ENCODE results near the gene F10. TPM values are rescaled to one million over a fixed set of nuclear protein-coding genes. Genes with fewer than 3 reads are reported as not detected.

The F10 gene
- total and polyA plus RNA-seq, 10 donors: 1.6 to 6.4 (median 2.9) TPM

GRCh38 chr13:113118261-113119021, 4.2 kb upstream of the F10 start:
- no peak overlapping the region for H3K4me3 ChIP-seq
- intact Hi-C loops (cut with DNase I; ENCODE audit: low total_unique reads): no loop called here
- 84 to 94% (median 88%) methylated on average over 11 to 42 of the region's 42 CpGs for WGBS, 5 donors
- H3K9me3 ChIP-seq: no peaks in the 10 kb centered on the region
- peak; percentile 59 for DNase-seq
- no peak overlapping the region for H3K27ac ChIP-seq
- H3K27me3 ChIP-seq (replicated peaks in 1 of 7): peaks cover 0 to 26% (median 0%) of the 10 kb centered on the region in 7 donors
- TF ChIP-seq POLR2A (IDR thresholded peaks at IDR 0.05): no peak
- H3K36me3 ChIP-seq: no peaks in the 10 kb centered on the region
- no peaks in the 10 kb centered on the region for H3K4me1 ChIP-seq

GRCh38 chr13:113119166-113119821, 3.3 kb upstream of the F10 start:
- H3K4me3 ChIP-seq: no peak overlapping the region

GRCh38 chr13:113119822-113120189, 2.8 kb upstream of the F10 start:
- Histone ChIP-seq H3K4me3 (no peak overlapping the region), H3K36me3 (no peaks in the 10 kb centered on the region), H3K4me1 (no peaks in the 10 kb centered on the region), H3K27ac (no peak overlapping the region), H3K9me3 (no peaks in the 10 kb centered on the region), H3K27me3 (replicated peaks in 1 of 7) (peaks cover 0 to 26% (median 0%) of the 10 kb centered on the region in 7 donors)
- no peak for DNase-seq
- 81 to 91% (median 89%) methylated on average over 7 of the region's 7 CpGs for WGBS, 5 donors
- intact Hi-C loops (cut with DNase I; ENCODE audit: low total_unique reads): no loop called here
- TF ChIP-seq POLR2A (IDR thresholded peaks at IDR 0.05) (no peak), POLR2AphosphoS5 (IDR thresholded peaks at IDR 0.05) (no peak), CTCF (IDR thresholded peaks at IDR 0.05 in 8 of 11, conservative IDR thresholded peaks at IDR 0.05 in 3 of 11) (no peak)

More at GRCh38 chr13:113119166-113119821, 3.3 kb upstream of the F10 start:
- Histone ChIP-seq H3K9me3 (no peaks in the 10 kb centered on the region), H3K27ac (no peak overlapping the region), H3K36me3 (no peaks in the 10 kb centered on the region), H3K27me3 (replicated peaks in 1 of 7) (peaks cover 0 to 26% (median 0%) of the 10 kb centered on the region in 7 donors), H3K4me1 (no peaks in the 10 kb centered on the region)
- peak; percentile 33 for DNase-seq
- TF ChIP-seq CTCF (IDR thresholded peaks at IDR 0.05 in 8 of 11, conservative IDR thresholded peaks at IDR 0.05 in 3 of 11) (no peak), POLR2A (IDR thresholded peaks at IDR 0.05) (no peak), POLR2AphosphoS5 (IDR thresholded peaks at IDR 0.05) (no peak)
- 82 to 89% (median 88%) methylated on average over 16 of the region's 16 CpGs for WGBS, 5 donors
- intact Hi-C loops (cut with DNase I; ENCODE audit: low total_unique reads): no loop called here

- no peak overlapping the region for H3K27ac ChIP-seq
- no peak for DNase-seq
- TF ChIP-seq CTCF (IDR thresholded peaks at IDR 0.05 in 8 of 11, conservative IDR thresholded peaks at IDR 0.05 in 3 of 11) (no peak), POLR2AphosphoS5 (IDR thresholded peaks at IDR 0.05) (no peak), POLR2A (IDR thresholded peaks at IDR 0.05) (no peak)
- no peaks in the 10 kb centered on the region for H3K9me3 ChIP-seq
- intact Hi-C loops (cut with DNase I; ENCODE audit: low total_unique reads): no loop called here
- no peaks in the 10 kb centered on the region for H3K4me1 ChIP-seq
- H3K27me3 ChIP-seq (replicated peaks in 1 of 7): peaks cover 0 to 26% (median 0%) of the 10 kb centered on the region in 7 donors
- H3K36me3 ChIP-seq: no peaks in the 10 kb centered on the region
- H3K4me3 ChIP-seq: no peak overlapping the region
- WGBS, 5 donors: 82 to 91% (median 84%) methylated on average over 14 to 19 of the region's 19 CpGs
These were observed 2.1 kb upstream of the F10 start for GRCh38 chr13:113120300-113121182.
